ENCODE results near the gene PSMD13. TPM values are rescaled to one million over a fixed set of nuclear protein-coding genes. Genes with fewer than 3 reads are reported as not detected.
"Not testable (repeated sequence)": the region's sequence is repeated elsewhere in the genome, so short reads cannot be mapped to it uniquely, and the experiment has no call there.

Gene PSMD13
- total RNA-seq, 1 donor from 2014 or later = 272 TPM

- Mint-ChIP-seq H3K4me1 (peaks cover 14% of the 10 kb centered on the region), H3K27ac (no peak overlapping the region), H3K9me3 (no peaks in the 10 kb centered on the region), H3K36me3 (ENCODE audit: low read depth) (peaks cover 37% of the 10 kb centered on the region), H3K4me3 (no peak overlapping the region), H3K27me3 (no peaks in the 10 kb centered on the region)
- intact Hi-C loops (cut with micrococcal nuclease) = no loop called here
- DNase-seq = no peak
These were observed 17.1 kb downstream of the PSMD13 start for GRCh38 chr11:253886-254270.

DNA sequence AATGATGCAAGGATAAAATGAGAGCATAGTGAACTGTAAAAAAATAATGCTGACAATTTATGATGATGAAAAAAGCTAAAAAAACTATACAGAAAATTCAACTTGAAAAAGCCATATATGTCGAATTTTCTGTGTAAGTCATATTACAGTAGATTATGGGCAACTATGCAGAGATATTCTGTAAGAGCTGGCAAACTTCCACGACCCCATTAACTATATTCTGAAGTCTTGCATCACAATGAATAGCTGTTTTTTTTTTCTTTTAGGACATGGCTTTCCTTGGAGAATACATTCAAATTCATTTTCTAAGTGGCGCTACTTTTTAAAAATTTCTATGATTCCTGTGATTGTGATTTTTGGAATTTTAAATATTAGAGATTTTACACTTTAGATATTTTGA is 18.4 kb downstream of the PSMD13 start:
- H3K36me3 Mint-ChIP-seq (ENCODE audit: low read depth) = peaks cover 32% of the 10 kb centered on the region
- no peak overlapping the region for H3K4me3 Mint-ChIP-seq
- H3K9me3 Mint-ChIP-seq = no peaks in the 10 kb centered on the region
- no peaks in the 10 kb centered on the region for H3K27me3 Mint-ChIP-seq
- peaks cover 10% of the 10 kb centered on the region for H3K4me1 Mint-ChIP-seq
- intact Hi-C loops (cut with micrococcal nuclease) = no loop called here
- no peak for DNase-seq
- H3K27ac Mint-ChIP-seq = no peak overlapping the region

DNA sequence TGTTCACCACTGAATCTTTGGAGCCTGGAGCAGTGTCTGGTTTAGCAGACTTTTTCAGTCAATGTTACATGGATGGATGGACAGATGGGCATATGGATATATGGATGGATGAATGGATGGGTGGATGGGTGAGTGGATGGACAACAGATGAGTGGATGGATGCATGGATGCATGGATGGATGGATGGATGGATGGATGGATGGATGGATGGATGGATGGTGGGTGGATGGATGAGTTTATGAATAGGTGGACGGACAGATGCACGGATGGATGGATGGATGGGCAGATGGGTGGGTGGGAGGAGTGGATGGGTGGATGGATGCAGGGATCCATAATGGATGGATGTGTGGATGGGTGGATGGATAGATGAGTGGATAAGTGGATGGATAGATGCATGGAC is 19.0 kb downstream of the PSMD13 start:
- DNase-seq = no peak
- H3K27ac Mint-ChIP-seq = peak overlapping the region; percentile 1
- intact Hi-C loops (cut with micrococcal nuclease) = no loop called here
- H3K36me3 Mint-ChIP-seq (ENCODE audit: low read depth) = peaks cover 27% of the 10 kb centered on the region
- H3K4me1 Mint-ChIP-seq = peaks cover 5% of the 10 kb centered on the region
- H3K9me3 Mint-ChIP-seq = no peaks in the 10 kb centered on the region
- H3K4me3 Mint-ChIP-seq = no peak overlapping the region
- H3K27me3 Mint-ChIP-seq = no peaks in the 10 kb centered on the region

GRCh38 chr11:256952-257737 is 20.4 kb downstream of the PSMD13 start:
- Mint-ChIP-seq H3K36me3 (ENCODE audit: low read depth) (peaks cover 17% of the 10 kb centered on the region), H3K9me3 (no peaks in the 10 kb centered on the region), H3K4me1 (peaks cover under 1% of the 10 kb centered on the region), H3K4me3 (no peak overlapping the region), H3K27me3 (no peaks in the 10 kb centered on the region), H3K27ac (no peak overlapping the region)
- intact Hi-C loops (cut with micrococcal nuclease) = no loop called here
- no peak for DNase-seq

GRCh38 chr11:257766-258493 is 21.2 kb downstream of the PSMD13 start:
- no peaks in the 10 kb centered on the region for H3K27me3 Mint-ChIP-seq
- H3K9me3 Mint-ChIP-seq = no peaks in the 10 kb centered on the region
- H3K27ac Mint-ChIP-seq = no peak overlapping the region
- intact Hi-C loops (cut with micrococcal nuclease) = no loop called here
- no peak overlapping the region for H3K4me3 Mint-ChIP-seq
- H3K36me3 Mint-ChIP-seq (ENCODE audit: low read depth) = peaks cover 10% of the 10 kb centered on the region
- H3K4me1 Mint-ChIP-seq = no peaks in the 10 kb centered on the region
- no peak for DNase-seq

GRCh38 chr11:259413-259812 is 22.6 kb downstream of the PSMD13 start:
- no peaks in the 10 kb centered on the region for H3K9me3 Mint-ChIP-seq
- H3K27ac Mint-ChIP-seq = no peak overlapping the region
- DNase-seq = no peak
- no peaks in the 10 kb centered on the region for H3K4me1 Mint-ChIP-seq
- no peaks in the 10 kb centered on the region for H3K36me3 Mint-ChIP-seq (ENCODE audit: low read depth)
- intact Hi-C loops (cut with micrococcal nuclease) = no loop called here
- no peak overlapping the region for H3K4me3 Mint-ChIP-seq
- H3K27me3 Mint-ChIP-seq = no peaks in the 10 kb centered on the region

DNA sequence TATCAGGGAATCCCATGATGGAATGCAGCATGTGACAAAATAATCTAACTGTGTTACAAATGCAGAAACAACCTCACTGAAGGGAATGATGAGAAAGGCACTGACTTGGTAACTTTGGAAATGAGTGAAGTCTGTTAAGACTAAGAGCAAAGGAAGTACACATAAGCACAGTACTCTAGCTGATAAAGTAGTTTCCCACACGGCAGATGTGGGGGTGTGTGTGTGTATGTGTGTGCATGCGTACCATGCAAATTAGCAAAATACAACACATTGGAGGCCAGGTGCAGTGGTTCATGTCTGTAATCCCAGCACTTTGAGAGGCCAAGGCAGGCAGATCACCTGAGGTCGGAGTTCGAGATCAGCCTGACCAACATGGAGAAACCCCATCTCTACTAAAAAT is 24.8 kb downstream of the PSMD13 start:
- no peak for DNase-seq
- Mint-ChIP-seq H3K27me3 (no peaks in the 10 kb centered on the region), H3K9me3 (no peaks in the 10 kb centered on the region), H3K36me3 (ENCODE audit: low read depth) (no peaks in the 10 kb centered on the region), H3K4me1 (peaks cover 2% of the 10 kb centered on the region), H3K4me3 (no peak overlapping the region), H3K27ac (no peak overlapping the region)
- intact Hi-C loops (cut with micrococcal nuclease) = no loop called here

DNA sequence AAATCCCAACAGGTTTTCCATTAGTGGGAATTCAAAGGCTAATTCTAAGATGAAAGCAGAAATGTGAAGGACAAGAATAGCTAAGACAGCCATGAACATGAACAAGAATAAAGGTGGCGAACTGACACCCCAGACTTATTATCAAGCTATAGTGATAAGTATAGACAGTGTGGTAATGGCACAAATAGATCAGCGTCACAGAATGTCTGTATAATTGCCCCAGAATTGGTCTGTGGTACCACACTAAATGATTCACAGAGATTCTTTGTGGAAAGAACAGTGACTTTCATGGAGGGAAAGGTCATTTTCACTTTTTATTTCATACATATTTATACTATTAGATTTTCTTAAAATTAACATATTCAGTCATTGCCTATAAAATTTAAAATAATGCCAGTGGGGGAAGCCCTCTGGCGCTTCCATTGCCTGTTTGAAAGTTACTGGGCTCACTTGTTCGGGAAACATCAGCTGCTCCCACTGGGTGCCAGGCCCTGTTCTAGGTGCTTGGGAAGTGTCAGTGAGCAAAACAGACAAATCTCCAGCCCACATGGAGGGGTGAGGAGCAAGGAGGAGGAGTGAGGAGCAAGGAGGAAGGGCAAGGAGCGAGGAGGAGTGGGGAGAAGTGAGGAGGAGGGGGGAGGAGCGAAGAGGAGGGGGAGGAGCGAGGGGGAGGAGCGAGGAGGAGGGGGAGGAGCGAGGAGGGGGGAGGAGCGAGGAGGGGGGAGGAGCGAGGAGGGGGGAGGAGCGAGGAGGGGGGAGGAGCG is 30.1 kb downstream of the PSMD13 start:
- peak; percentile 79 for DNase-seq
- Mint-ChIP-seq H3K36me3 (ENCODE audit: low read depth) (peaks cover 3% of the 10 kb centered on the region), H3K9me3 (no peaks in the 10 kb centered on the region), H3K27me3 (peaks cover 1% of the 10 kb centered on the region), H3K27ac (peak overlapping the region; percentile 95), H3K4me3 (peak overlapping the region; percentile 83), H3K4me1 (peaks cover 36% of the 10 kb centered on the region)
- intact Hi-C loops (cut with micrococcal nuclease) = loop anchor here (1.0 to 5.0 kb wide), 2 partner anchors 16 to 90 kb away; no protein-coding TSS in a partner anchor

DNA sequence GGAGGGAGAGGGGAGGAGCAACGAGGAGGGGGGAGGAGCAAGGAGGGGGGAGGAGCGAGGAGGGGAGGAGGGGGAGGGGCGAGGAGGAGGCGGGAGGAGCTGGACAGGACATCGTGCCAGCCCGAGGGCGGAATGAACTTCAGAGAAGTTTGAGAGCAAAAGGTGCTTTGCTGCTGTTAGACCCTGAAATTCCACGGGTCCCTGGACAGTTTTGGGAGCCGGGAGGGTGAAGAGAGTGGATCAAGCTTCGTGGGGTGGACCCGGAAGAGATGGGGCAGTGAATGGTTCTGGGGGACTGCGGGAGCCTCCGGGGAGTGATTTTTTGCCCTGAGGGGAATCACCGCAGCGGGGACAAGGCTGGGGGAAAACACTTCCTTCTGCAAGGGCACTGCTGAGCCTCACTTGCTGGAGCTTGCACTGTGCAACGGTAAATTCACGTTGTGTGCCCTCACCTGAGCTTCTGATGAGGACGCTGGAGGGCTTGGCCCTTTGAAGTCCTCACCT is 30.8 kb downstream of the PSMD13 start:
- H3K36me3 Mint-ChIP-seq (ENCODE audit: low read depth) = peaks cover 4% of the 10 kb centered on the region
- peaks cover 2% of the 10 kb centered on the region for H3K27me3 Mint-ChIP-seq
- peaks cover 38% of the 10 kb centered on the region for H3K4me1 Mint-ChIP-seq
- peak; percentile 87 for DNase-seq
- H3K9me3 Mint-ChIP-seq = no peaks in the 10 kb centered on the region
- intact Hi-C loops (cut with micrococcal nuclease) = loop anchor here (5.0 kb wide), 1 partner anchor 90 kb away; no protein-coding TSS in a partner anchor
- H3K4me3 Mint-ChIP-seq = peak overlapping the region; percentile 91
- peak overlapping the region; percentile 97 for H3K27ac Mint-ChIP-seq

- not testable (repeated sequence) for H3K36me3 Mint-ChIP-seq (ENCODE audit: low read depth); H3K27me3 Mint-ChIP-seq; H3K9me3 Mint-ChIP-seq
- peak; percentile 91 for DNase-seq
- intact Hi-C loops (cut with micrococcal nuclease) = loop anchor here (1.0 to 5.0 kb wide), 5 partner anchors 9 to 89 kb away; partner anchors contain the start of genes IFITM1, PSMD13 and SIRT3
- H3K27ac Mint-ChIP-seq = peak overlapping the region; percentile 97
- H3K4me1 Mint-ChIP-seq = peaks cover 38% of the 10 kb centered on the region
- peak overlapping the region; percentile 91 for H3K4me3 Mint-ChIP-seq
These were observed 32.0 kb downstream of the PSMD13 start for GRCh38 chr11:268716-269145.

GRCh38 chr11:269146-269890 is 32.5 kb downstream of the PSMD13 start:
- peak; percentile 87 for DNase-seq

GRCh38 chr11:270451-271318 is 33.9 kb downstream of the PSMD13 start:
- Mint-ChIP-seq H3K4me3 (no peak overlapping the region), H3K4me1 (peaks cover 38% of the 10 kb centered on the region), H3K36me3 (ENCODE audit: low read depth) (peaks cover 4% of the 10 kb centered on the region), H3K27ac (no peak overlapping the region), H3K9me3 (no peaks in the 10 kb centered on the region), H3K27me3 (peaks cover 10% of the 10 kb centered on the region)
- intact Hi-C loops (cut with micrococcal nuclease) = no loop called here
- no peak for DNase-seq

More at GRCh38 chr11:269146-269890, 32.5 kb downstream of the PSMD13 start:
- peaks cover 38% of the 10 kb centered on the region for H3K4me1 Mint-ChIP-seq
- intact Hi-C loops (cut with micrococcal nuclease) = loop anchor here (1.0 to 5.0 kb wide), 5 partner anchors 8 to 88 kb away; partner anchors contain the start of genes IFITM1, PSMD13 and SIRT3
- H3K36me3 Mint-ChIP-seq (ENCODE audit: low read depth) = peaks cover 4% of the 10 kb centered on the region
- peaks cover 7% of the 10 kb centered on the region for H3K27me3 Mint-ChIP-seq
- H3K27ac Mint-ChIP-seq = peak overlapping the region; percentile 97
- H3K4me3 Mint-ChIP-seq = peak overlapping the region; percentile 91
- no peaks in the 10 kb centered on the region for H3K9me3 Mint-ChIP-seq
